Tibial artery (tissue), 4 donors: ENCODE results near the gene POU3F1.
A peak's percentile ranks its signal among the peaks of the same experiment; 100 is the strongest.

Experiments
- DNase-seq, 2 donors: peaks; one replicate each; pipeline ENCODE4 v3.0.0-alpha.2; 2019
- H3K27ac ChIP-seq, 2 donors: fragments of 200-600 bp; sonication (generic) in 1 of 2; 1 replicate in 1 of 2; 2 replicates in 1 of 2; pipeline ENCODE4 v1.5.1; 2018 to 2019; ENCODE audit warnings: mild to moderate bottlenecking in 1 of 2
- H3K27me3 ChIP-seq, 2 donors: fragments of 200-600 bp; sonication (generic) in 1 of 2; one replicate each; pipeline versions ENCODE4 v1.5.1 to v1.6.0; 2016 to 2019
- H3K36me3 ChIP-seq, 3 donors: fragments of 200-600 bp; sonication (generic) in 2 of 3; one replicate each; pipeline ENCODE4 v1.5.1; 2016 to 2019; ENCODE audit warnings: mild to moderate bottlenecking in 2 of 3
- H3K4me1 ChIP-seq, 4 donors: fragments of 200-600 bp; sonication (generic) in 2 of 4; 1 replicate in 3 of 4; 2 replicates in 1 of 4; pipeline ENCODE4 v1.5.1; 2016 to 2019
- H3K4me3 ChIP-seq, 2 donors: fragments of 200-600 bp; sonication (generic) in 1 of 2; 1 replicate in 1 of 2; 2 replicates in 1 of 2; pipeline ENCODE4 v1.5.1; 2018 to 2019; ENCODE audit warnings: mild to moderate bottlenecking in 2 of 2
- H3K9me3 ChIP-seq, 3 donors: fragments of 200-600 bp; sonication (generic) in 1 of 3; one replicate each; pipeline ENCODE4 v1.5.1; 2016 to 2019
- intact Hi-C: fragments of 100-400 bp; cut with DNase I; formaldehyde crosslinking; loops from one replicate; pipeline ENCODE4 v1.15.0; 2023; ENCODE audit warnings: low total_unique reads
- TF ChIP-seq, protein P1 (sequence below), 2 experiments: fragments of 200-600 bp in 1 of 2; fragments of 450-650 bp in 1 of 2; IDR thresholded peaks; one replicate each; pipeline ENCODE4 v1.5.1; 2017 to 2019; ENCODE audit warnings: antibody characterized with exemption in 2 of 2, mild to moderate bottlenecking in 1 of 2, moderate library complexity in 1 of 2

The POU3F1 gene

DNA sequence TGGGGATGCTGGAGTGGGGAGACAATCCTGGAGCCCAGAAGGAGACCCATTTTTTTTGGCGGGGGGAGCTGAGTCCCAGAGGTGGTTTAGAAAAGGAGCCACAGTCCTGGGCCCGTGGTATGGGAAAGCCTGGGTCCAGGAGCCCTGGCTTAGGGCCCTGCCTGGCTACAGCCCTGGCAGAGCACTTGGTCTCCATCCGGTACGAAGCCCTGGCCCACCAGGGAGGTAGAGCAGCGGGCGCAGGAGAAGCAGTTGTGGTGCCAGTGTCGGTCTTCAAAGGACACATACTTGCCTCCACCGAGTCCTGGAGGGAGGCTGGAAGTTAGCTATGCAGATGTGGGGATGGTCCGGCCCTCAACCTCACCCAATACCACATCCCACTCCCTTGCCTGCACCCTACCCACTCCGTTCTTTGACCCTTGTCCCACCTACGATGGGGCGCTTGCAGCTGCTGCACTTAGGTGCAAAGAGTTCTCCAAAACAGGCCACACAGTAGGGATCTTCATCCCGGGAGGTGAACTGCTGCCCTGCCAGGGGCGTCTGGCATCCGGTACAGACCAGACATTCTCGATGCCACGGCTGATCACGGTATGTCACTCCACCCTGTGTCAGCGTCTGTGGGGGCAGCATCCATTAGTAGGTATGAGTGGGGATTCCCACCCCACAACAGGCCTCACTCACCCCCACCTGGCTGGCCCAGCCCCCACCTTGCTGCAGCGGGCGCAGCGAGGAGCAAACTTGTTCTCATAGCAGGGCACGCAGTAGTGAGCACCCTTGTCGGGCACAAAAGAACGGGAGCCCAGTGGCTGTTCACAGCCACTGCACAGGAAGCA, 49.1 kb downstream of the POU3F1 start:
- H3K27ac ChIP-seq, result peak overlapping the region; percentile 93 to 98
- intact Hi-C loops, result no loop called here
- H3K9me3 ChIP-seq, result no peaks in the 10 kb centered on the region
- TF ChIP-seq, protein P1, sequence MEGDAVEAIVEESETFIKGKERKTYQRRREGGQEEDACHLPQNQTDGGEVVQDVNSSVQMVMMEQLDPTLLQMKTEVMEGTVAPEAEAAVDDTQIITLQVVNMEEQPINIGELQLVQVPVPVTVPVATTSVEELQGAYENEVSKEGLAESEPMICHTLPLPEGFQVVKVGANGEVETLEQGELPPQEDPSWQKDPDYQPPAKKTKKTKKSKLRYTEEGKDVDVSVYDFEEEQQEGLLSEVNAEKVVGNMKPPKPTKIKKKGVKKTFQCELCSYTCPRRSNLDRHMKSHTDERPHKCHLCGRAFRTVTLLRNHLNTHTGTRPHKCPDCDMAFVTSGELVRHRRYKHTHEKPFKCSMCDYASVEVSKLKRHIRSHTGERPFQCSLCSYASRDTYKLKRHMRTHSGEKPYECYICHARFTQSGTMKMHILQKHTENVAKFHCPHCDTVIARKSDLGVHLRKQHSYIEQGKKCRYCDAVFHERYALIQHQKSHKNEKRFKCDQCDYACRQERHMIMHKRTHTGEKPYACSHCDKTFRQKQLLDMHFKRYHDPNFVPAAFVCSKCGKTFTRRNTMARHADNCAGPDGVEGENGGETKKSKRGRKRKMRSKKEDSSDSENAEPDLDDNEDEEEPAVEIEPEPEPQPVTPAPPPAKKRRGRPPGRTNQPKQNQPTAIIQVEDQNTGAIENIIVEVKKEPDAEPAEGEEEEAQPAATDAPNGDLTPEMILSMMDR (IDR thresholded peaks at IDR 0.05), result no peak
- peaks cover 0 to 23% (median 19%) of the 10 kb centered on the region in 3 donors for H3K36me3 ChIP-seq
- peaks cover 15 to 76% (median 58%) of the 10 kb centered on the region in 4 donors for H3K4me1 ChIP-seq
- no peak overlapping the region for H3K4me3 ChIP-seq
- peak in 1 of 2 donors; percentile 63 for DNase-seq
- H3K27me3 ChIP-seq, result no peaks in the 10 kb centered on the region

DNA sequence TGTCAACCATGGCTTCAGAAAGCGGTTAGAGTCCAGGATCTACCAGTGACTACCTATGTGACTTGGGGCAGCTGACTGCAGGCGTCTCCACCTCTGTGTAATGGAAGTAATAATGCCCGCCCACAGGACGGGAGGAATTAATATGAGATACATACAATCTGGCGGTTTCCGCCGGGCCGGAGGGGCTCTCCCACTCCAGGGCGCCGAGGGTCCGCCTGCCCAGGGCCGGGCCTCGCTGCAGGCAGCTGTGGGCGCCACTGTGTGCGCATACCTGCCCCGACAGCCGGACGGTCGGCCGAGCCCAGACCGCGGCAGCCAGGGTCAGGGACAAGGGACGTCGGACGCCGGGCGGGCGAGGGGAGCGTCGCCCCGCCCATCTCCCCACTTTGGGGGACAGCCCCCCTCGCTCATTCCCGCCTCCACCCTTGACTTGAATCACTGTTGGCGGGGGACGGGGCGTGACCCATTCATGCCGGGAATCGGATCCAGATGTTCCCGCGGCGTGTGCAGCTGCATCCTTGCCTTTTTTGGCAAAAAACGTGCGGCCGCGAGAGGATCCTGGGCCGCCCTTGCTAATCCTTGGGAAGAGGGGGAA, 50.7 kb downstream of the POU3F1 start:
- peaks cover 11 to 60% (median 43%) of the 10 kb centered on the region in 4 donors for H3K4me1 ChIP-seq
- H3K36me3 ChIP-seq, result peaks cover 0 to 23% (median 19%) of the 10 kb centered on the region in 3 donors
- H3K27me3 ChIP-seq, result no peaks in the 10 kb centered on the region
- H3K27ac ChIP-seq, result peak overlapping the region; percentile 93 to 98
- H3K9me3 ChIP-seq, result no peaks in the 10 kb centered on the region
- TF ChIP-seq, protein P1 (IDR thresholded peaks at IDR 0.05), result no peak
- peak overlapping the region; percentile 65 to 67 for H3K4me3 ChIP-seq
- DNase-seq, result peak; percentile 68 to 91
- intact Hi-C loops, result no loop called here

DNA sequence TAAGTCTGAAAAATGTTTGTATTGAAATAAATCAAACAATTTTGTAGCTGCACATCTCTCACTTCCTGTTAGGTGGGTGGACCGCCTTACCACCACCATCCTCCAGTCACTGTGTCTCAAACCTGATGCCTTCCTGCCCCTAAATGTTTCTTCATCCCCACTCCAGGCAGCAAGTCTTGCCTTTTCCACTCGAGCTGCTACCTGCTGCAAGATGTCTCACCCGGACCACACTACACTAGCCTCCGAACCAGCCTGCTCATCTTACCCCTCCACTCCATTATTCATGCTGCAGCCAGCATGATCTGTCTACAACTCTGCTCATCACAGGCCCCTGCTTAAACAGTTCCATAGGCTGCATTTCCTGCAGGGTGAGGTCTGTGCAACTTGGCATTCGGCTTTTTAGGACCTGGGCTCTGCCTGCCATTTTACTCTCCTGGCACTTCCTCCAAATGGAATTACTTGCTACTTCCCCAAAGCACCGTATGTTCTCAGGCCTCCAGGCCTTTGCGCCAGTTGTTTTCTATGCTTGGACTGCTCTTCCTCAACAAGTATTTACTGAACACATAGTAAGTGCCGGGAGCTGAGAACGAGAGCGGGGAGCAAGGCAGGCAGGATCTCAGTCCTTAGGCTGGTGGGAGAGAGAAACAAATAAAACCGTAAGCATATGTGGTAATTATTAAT, 51.6 kb downstream of the POU3F1 start:
- TF ChIP-seq, protein P1 (IDR thresholded peaks at IDR 0.05), result no peak
- no peak for DNase-seq
- intact Hi-C loops, result no loop called here
- Histone ChIP-seq H3K9me3 (no peaks in the 10 kb centered on the region), H3K27ac (peak overlapping the region; percentile 93 to 98), H3K4me1 (peaks cover 9 to 59% (median 39%) of the 10 kb centered on the region in 4 donors), H3K4me3 (peak overlapping the region; percentile 65 to 67), H3K36me3 (peaks cover 0 to 23% (median 19%) of the 10 kb centered on the region in 3 donors), H3K27me3 (no peaks in the 10 kb centered on the region)
